ENCODE measurements around the gene TMEM9B. TPM values are rescaled to one million over a fixed set of nuclear protein-coding genes. Genes with fewer than 3 reads are reported as not detected.

Gene TMEM9B
- total and polyA plus RNA-seq, 2 donors (not counting 1 experiment from before 2014, with no cell fraction given), result 15.0 to 30.4 TPM

DNA sequence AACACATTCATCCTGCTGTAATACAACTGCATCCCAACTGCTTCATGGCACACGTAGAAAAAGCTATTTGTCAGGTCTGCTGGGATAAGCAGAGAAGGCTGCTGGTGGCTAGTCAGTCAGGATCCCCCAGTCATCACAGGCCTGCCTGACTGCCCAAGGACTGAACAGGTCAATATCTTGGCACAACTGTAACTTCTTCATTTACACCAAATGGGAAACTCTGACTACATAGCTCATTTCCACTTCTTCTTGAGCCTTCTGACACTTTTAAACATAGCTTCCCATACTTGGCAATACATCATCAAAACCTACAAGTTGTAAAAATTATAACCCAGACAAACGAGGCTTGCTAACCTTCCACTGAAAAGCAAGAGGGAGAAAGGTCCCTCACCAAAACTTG is 2.8 kb downstream of the TMEM9B start:
- POLR2A ChIA-PET, result no interaction called here
- Mint-ChIP-seq H3K27ac (no peak overlapping the region), H3K4me3 (no peak overlapping the region)

DNA sequence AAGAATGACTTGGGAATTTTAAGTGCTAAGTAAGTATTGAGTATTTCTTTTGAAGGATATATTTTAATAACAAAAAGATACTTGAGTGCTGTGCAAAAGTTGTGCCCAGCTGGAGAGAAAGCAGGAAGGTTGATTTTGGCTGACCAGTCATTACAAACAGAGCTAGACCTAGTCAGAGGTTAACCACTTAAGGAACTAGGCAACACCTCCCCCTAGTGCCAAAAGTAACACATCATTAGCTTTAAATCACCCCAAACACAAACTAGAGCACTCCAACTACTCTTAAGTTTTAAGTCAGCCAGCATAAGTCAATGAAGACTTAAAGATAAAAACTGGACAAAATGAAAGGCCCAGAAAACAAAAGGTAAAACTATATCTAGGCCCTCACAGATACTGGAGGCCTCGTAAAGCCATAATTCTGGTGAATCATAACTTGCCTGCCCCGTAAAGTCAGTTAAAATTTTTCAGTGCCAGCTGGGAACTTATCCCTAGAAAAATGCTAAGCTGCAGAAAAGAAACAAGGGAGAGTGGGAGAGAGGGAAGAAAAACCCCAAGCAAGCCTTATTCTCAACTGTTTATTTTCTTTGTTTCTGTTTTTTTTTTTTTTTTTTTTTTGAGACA is 4.6 kb downstream of the TMEM9B start:
- Mint-ChIP-seq H3K4me3 (no peak overlapping the region), H3K27ac (no peak overlapping the region), H3K9me3 (ENCODE audit: insufficient read depth) (no peaks in the 10 kb centered on the region), H3K27me3 (no peaks in the 10 kb centered on the region), H3K4me1 (peaks cover 25% of the 10 kb centered on the region)
- H3K27ac ChIP-seq (ENCODE audit: low read length in 2 of 2), result no peak overlapping the region
- ChIA-PET CTCF (interaction anchor here (0.6 to 4.1 kb wide), 17 partner anchors 10 to 973 kb away, joined by 3 to 44 read pairs (median 4); partner anchors contain the start of genes AKIP1, EIF3F and LMO1), POLR2A (no interaction called here)
- intact Hi-C loops (cut with micrococcal nuclease), result loop anchor here (1.0 to 10.0 kb wide), 2 partner anchors 45 to 755 kb away; no protein-coding TSS in a partner anchor
- no peak overlapping the region for H2AFZ ChIP-seq (ENCODE audit: insufficient read depth, low read depth, low read length, poor library complexity, severe bottlenecking)
- no peaks in the 10 kb centered on the region for H3K27me3 ChIP-seq (replicated peaks in 1 of 4; ENCODE audit: control extremely low read depth in 1 of 4, control insufficient read depth in 3 of 4, insufficient read depth in 4 of 4, low read length in 3 of 4)
- peaks cover 12 to 14% of the 10 kb centered on the region in 2 donors for H3K4me1 ChIP-seq (ENCODE audit: control insufficient read depth in 2 of 2, insufficient read depth in 2 of 2, low read length in 2 of 2)
- H3K9ac ChIP-seq (ENCODE audit: low read length), result no peak overlapping the region
- DNase-seq (peak; percentile 55), ATAC-seq (ENCODE audit: low read depth) (no peak)
- TF ChIP-seq, protein P1, sequence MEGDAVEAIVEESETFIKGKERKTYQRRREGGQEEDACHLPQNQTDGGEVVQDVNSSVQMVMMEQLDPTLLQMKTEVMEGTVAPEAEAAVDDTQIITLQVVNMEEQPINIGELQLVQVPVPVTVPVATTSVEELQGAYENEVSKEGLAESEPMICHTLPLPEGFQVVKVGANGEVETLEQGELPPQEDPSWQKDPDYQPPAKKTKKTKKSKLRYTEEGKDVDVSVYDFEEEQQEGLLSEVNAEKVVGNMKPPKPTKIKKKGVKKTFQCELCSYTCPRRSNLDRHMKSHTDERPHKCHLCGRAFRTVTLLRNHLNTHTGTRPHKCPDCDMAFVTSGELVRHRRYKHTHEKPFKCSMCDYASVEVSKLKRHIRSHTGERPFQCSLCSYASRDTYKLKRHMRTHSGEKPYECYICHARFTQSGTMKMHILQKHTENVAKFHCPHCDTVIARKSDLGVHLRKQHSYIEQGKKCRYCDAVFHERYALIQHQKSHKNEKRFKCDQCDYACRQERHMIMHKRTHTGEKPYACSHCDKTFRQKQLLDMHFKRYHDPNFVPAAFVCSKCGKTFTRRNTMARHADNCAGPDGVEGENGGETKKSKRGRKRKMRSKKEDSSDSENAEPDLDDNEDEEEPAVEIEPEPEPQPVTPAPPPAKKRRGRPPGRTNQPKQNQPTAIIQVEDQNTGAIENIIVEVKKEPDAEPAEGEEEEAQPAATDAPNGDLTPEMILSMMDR (IDR thresholded peaks at IDR 0.05), result peak; percentile 69
- no peak for TF ChIP-seq EZH2 (IDR thresholded peaks at IDR 0.05; ENCODE audit: borderline replicate concordance, insufficient read depth, low read depth, low read length, poor library complexity, severe bottlenecking)
- H3K79me2 ChIP-seq (ENCODE audit: control insufficient read depth, insufficient read depth, low read length), result peaks cover 70% of the 10 kb centered on the region
- H3K36me3 ChIP-seq (replicated peaks in 1 of 2; ENCODE audit: control extremely low read depth in 1 of 2, control insufficient read depth in 1 of 2, extremely low read depth in 1 of 2, insufficient read depth in 2 of 2, low read length in 1 of 2), result peaks cover 0 to 22% of the 10 kb centered on the region in 2 experiments
- peaks cover 19% of the 10 kb centered on the region for H4K20me1 ChIP-seq (ENCODE audit: control insufficient read depth, insufficient read depth, low read length, poor library complexity, severe bottlenecking)
- H3K4me3 ChIP-seq (ENCODE audit: control extremely low read depth in 1 of 5, extremely low read depth in 1 of 5, insufficient read depth in 1 of 5, low read depth in 2 of 5, low read length in 4 of 5), result no peak overlapping the region
- H3K9me3 ChIP-seq (ENCODE audit: control extremely low read depth in 1 of 3, control insufficient read depth in 2 of 3, insufficient read depth in 1 of 3, low read length in 2 of 3), result no peaks in the 10 kb centered on the region
- no CpG with 5 or more reads among the region's 2 CpGs for WGBS (ENCODE audit: insufficient coverage)
- no peak overlapping the region for H3K4me2 ChIP-seq (replicated peaks; ENCODE audit: low read depth, low read length, poor library complexity, severe bottlenecking)

More for the DNA sequence above, 2.8 kb downstream of the TMEM9B start:
- CTCF ChIA-PET, result interaction anchor here (3.3 to 4.1 kb wide), 2 partner anchors 12 to 48 kb away, joined by 15 to 44 read pairs; partner anchors contain the start of gene AKIP1
- Histone ChIP-seq H4K20me1 (ENCODE audit: control insufficient read depth, insufficient read depth, low read length, poor library complexity, severe bottlenecking) (peaks cover 19% of the 10 kb centered on the region), H3K4me3 (ENCODE audit: control extremely low read depth in 1 of 5, extremely low read depth in 1 of 5, insufficient read depth in 1 of 5, low read depth in 2 of 5, low read length in 4 of 5) (no peak overlapping the region), H3K27me3 (replicated peaks in 1 of 4; ENCODE audit: control extremely low read depth in 1 of 4, control insufficient read depth in 3 of 4, insufficient read depth in 4 of 4, low read length in 3 of 4) (no peaks in the 10 kb centered on the region), H3K9me3 (ENCODE audit: control extremely low read depth in 1 of 3, control insufficient read depth in 2 of 3, insufficient read depth in 1 of 3, low read length in 2 of 3) (no peaks in the 10 kb centered on the region), H2AFZ (ENCODE audit: insufficient read depth, low read depth, low read length, poor library complexity, severe bottlenecking) (no peak overlapping the region), H3K79me2 (ENCODE audit: control insufficient read depth, insufficient read depth, low read length) (peaks cover 70% of the 10 kb centered on the region), H3K27ac (ENCODE audit: low read length in 2 of 2) (peak overlapping the region in 1 of 2 donors; percentile 28), H3K4me1 (ENCODE audit: control insufficient read depth in 2 of 2, insufficient read depth in 2 of 2, low read length in 2 of 2) (peaks cover 15 to 20% of the 10 kb centered on the region in 2 donors), H3K36me3 (replicated peaks in 1 of 2; ENCODE audit: control extremely low read depth in 1 of 2, control insufficient read depth in 1 of 2, extremely low read depth in 1 of 2, insufficient read depth in 2 of 2, low read length in 1 of 2) (peaks cover 0 to 11% of the 10 kb centered on the region in 2 experiments), H3K9ac (ENCODE audit: low read length) (no peak overlapping the region), H3K4me2 (replicated peaks; ENCODE audit: low read depth, low read length, poor library complexity, severe bottlenecking) (no peak overlapping the region)
- H3K9me3 Mint-ChIP-seq (ENCODE audit: insufficient read depth), result no peaks in the 10 kb centered on the region
- H3K27me3 Mint-ChIP-seq, result no peaks in the 10 kb centered on the region
- H3K4me1 Mint-ChIP-seq, result peaks cover 37% of the 10 kb centered on the region
- TF ChIP-seq EZH2 (IDR thresholded peaks at IDR 0.05; ENCODE audit: borderline replicate concordance, insufficient read depth, low read depth, low read length, poor library complexity, severe bottlenecking), result no peak
- TF ChIP-seq, protein P1 (IDR thresholded peaks at IDR 0.05), result no peak
- 100% methylated on average over 1 of the region's 2 CpGs for WGBS (ENCODE audit: insufficient coverage)
- DNase-seq (no peak), ATAC-seq (ENCODE audit: low read depth) (no peak)
- intact Hi-C loops (cut with micrococcal nuclease), result loop anchor here (10.0 kb wide), 1 partner anchor 757 kb away; no protein-coding TSS in a partner anchor

Data from B cell (primary cell).